Stimulated activated naive CD8-positive, alpha-beta T cell treated with anti-CD3 and anti-CD28 coated beads, Interleukin-15, Interleukin-2, amounts not matched to agents 100 U/mL and 50 U/mL, for 24 hours (primary cell): ENCODE measurements around the gene TCAP.

Experiments used
- ATAC-seq: fragments of 150-1000 bp; cut with Tn5 transposase; one replicate; pipeline ENCODE4 v1.10.0; 2021
- DNase-seq: peaks from one replicate; pipeline ENCODE4 v3.0.0; 2021

TCAP gene

GRCh38 chr17:39629494-39629880 is 35.7 kb upstream of the TCAP start:
- DNase-seq (no peak), ATAC-seq (no peak)

GRCh38 chr17:39629898-39630297 is 35.3 kb upstream of the TCAP start:
- ATAC-seq = no peak
- DNase-seq = no peak

GRCh38 chr17:39631403-39631802 is 33.7 kb upstream of the TCAP start:
- ATAC-seq (no peak), DNase-seq (no peak)

GRCh38 chr17:39632153-39632941 is 32.8 kb upstream of the TCAP start:
- no peak for ATAC-seq

GRCh38 chr17:39633570-39634183 is 31.5 kb upstream of the TCAP start:
- no peak for DNase-seq
- ATAC-seq = no peak

More at GRCh38 chr17:39632153-39632941, 32.8 kb upstream of the TCAP start:
- no peak for DNase-seq

GRCh38 chr17:39634384-39634871 is 30.7 kb upstream of the TCAP start:
- no peak for DNase-seq
- no peak for ATAC-seq

- no peak for ATAC-seq
- DNase-seq = no peak
Measured at GRCh38 chr17:39635614-39636176, 29.5 kb upstream of the TCAP start.

- ATAC-seq (peak; percentile 1), DNase-seq (no peak)
Measured at GRCh38 chr17:39636587-39636926, 28.6 kb upstream of the TCAP start.

- peak; percentile 96 for DNase-seq
- peak; percentile 94 for ATAC-seq
Measured at GRCh38 chr17:39636927-39637736, 28.0 kb upstream of the TCAP start, which contains the start of gene STARD3. Gene STARD3 (plus strand): TSS chr17:39637144. CDS start chr17:39653532, 16,388 bp downstream.

- ATAC-seq (no peak), DNase-seq (no peak)
Measured at GRCh38 chr17:39638317-39638716, 26.8 kb upstream of the TCAP start.

GRCh38 chr17:39639043-39639442 is 26.1 kb upstream of the TCAP start:
- DNase-seq (no peak), ATAC-seq (no peak)

GRCh38 chr17:39639566-39640458 is 25.3 kb upstream of the TCAP start:
- DNase-seq (no peak), ATAC-seq (no peak)

- no peak for ATAC-seq
Measured at GRCh38 chr17:39640591-39641031, 24.5 kb upstream of the TCAP start.

GRCh38 chr17:39641097-39641496 is 24.1 kb upstream of the TCAP start:
- no peak for ATAC-seq

More at GRCh38 chr17:39640591-39641031, 24.5 kb upstream of the TCAP start:
- DNase-seq = no peak

GRCh38 chr17:39641883-39642282 is 23.3 kb upstream of the TCAP start:
- ATAC-seq (no peak), DNase-seq (no peak)

More at GRCh38 chr17:39641097-39641496, 24.1 kb upstream of the TCAP start:
- no peak for DNase-seq

- ATAC-seq = no peak
Measured at GRCh38 chr17:39642291-39643074, 22.7 kb upstream of the TCAP start.

GRCh38 chr17:39643271-39643670 is 21.9 kb upstream of the TCAP start:
- no peak for ATAC-seq
- DNase-seq = no peak

More at GRCh38 chr17:39642291-39643074, 22.7 kb upstream of the TCAP start:
- no peak for DNase-seq

- DNase-seq (no peak), ATAC-seq (no peak)
Measured at GRCh38 chr17:39647256-39647655, 17.9 kb upstream of the TCAP start.

- DNase-seq = no peak
- ATAC-seq = no peak
Measured at GRCh38 chr17:39648616-39649366, 16.4 kb upstream of the TCAP start.
